Left renal pelvis (tissue), 4 donors: ENCODE results near the gene KCNIP4. TPM values are rescaled to one million over a fixed set of nuclear protein-coding genes. Genes with fewer than 3 reads are reported as not detected.
"Not testable (repeated sequence)": the region's sequence is repeated elsewhere in the genome, so short reads cannot be mapped to it uniquely, and the experiment has no call there.

Experiments
- DNase-seq, 4 donors: peaks; one replicate each; pipeline ENCODE4 v3.0.0-alpha.2; 2013; ENCODE audit warnings: low read depth in 4 of 4, low spot score in 3 of 4
- polyA plus RNA-seq, 4 donors: library from polyadenylated mRNA; unstranded; fragments of 120-200 nt; gene quantifications; one replicate each; pipeline ENCODE4 v1.2.1, GENCODE V29; 2013; ENCODE audit not compliant: insufficient read length in 4 of 4

KCNIP4 gene
- 10 to 100 TPM; 12.1 to 21.9 (median 16.0) TPM for polyA plus RNA-seq

GRCh38 chr4:21948347-21949072 lies at the start of gene KCNIP4:
KCNIP4 (minus strand) TSS chr4:21948772.
- peak in 1 of 4 donors; percentile 31 for DNase-seq

GRCh38 chr4:21996618-21997017 lies 48.0 kb upstream of the KCNIP4 start:
- not testable (repeated sequence) for DNase-seq

GRCh38 chr4:21992330-21992729 lies 43.8 kb upstream of the KCNIP4 start:
- DNase-seq = no peak

- no peak for DNase-seq
These were observed 43.0 kb upstream of the KCNIP4 start for GRCh38 chr4:21991562-21991961.

GRCh38 chr4:21991050-21991449 lies 42.5 kb upstream of the KCNIP4 start:
- no peak for DNase-seq

- DNase-seq = no peak
These were observed 40.8 kb upstream of the KCNIP4 start for GRCh38 chr4:21989351-21989750.

GRCh38 chr4:21986307-21986706 lies 37.7 kb upstream of the KCNIP4 start:
- no peak for DNase-seq

- DNase-seq = no peak
These were observed 33.5 kb upstream of the KCNIP4 start for GRCh38 chr4:21982087-21982486.

GRCh38 chr4:21979196-21979595 lies 30.6 kb upstream of the KCNIP4 start:
- DNase-seq = no peak

GRCh38 chr4:21976166-21976565 lies 27.6 kb upstream of the KCNIP4 start:
- DNase-seq = no peak

GRCh38 chr4:21973850-21974249 lies 25.3 kb upstream of the KCNIP4 start:
- DNase-seq = no peak

GRCh38 chr4:21964762-21965319 lies 16.3 kb upstream of the KCNIP4 start:
- no peak for DNase-seq

- DNase-seq = no peak
These were observed 14.1 kb upstream of the KCNIP4 start for GRCh38 chr4:21962691-21963090.

GRCh38 chr4:21960793-21961192 lies 12.2 kb upstream of the KCNIP4 start:
- DNase-seq = no peak

- peak in 1 of 4 donors; percentile 24 for DNase-seq
These were observed 6.3 kb upstream of the KCNIP4 start for GRCh38 chr4:21954916-21955315.

- no peak for DNase-seq
These were observed 5.1 kb upstream of the KCNIP4 start for GRCh38 chr4:21953653-21954052.

GRCh38 chr4:21952549-21952948 lies 4.0 kb upstream of the KCNIP4 start:
- no peak for DNase-seq

GRCh38 chr4:21949073-21949457 lies 493 bp upstream of the KCNIP4 start:
- no peak for DNase-seq

GRCh38 chr4:21947791-21948346 lies 703 bp downstream of the KCNIP4 start:
- DNase-seq = no peak

GRCh38 chr4:21946858-21947257 lies 1.7 kb downstream of the KCNIP4 start:
- DNase-seq = no peak

- DNase-seq = no peak
These were observed 26.9 kb downstream of the KCNIP4 start for GRCh38 chr4:21921526-21922180.

GRCh38 chr4:21915761-21916160 lies 32.8 kb downstream of the KCNIP4 start:
- no peak for DNase-seq
